Measurements from ENCODE around the gene TUBD1. TPM values are rescaled to one million over a fixed set of nuclear protein-coding genes. Genes with fewer than 3 reads are reported as not detected.
"Not testable (repeated sequence)": the region's sequence is repeated elsewhere in the genome, so short reads cannot be mapped to it uniquely, and the experiment has no call there.

The TUBD1 gene
- 8.2 and 9.3 TPM in 2 replicates for total RNA-seq

GRCh38 chr17:59892924-59893675 is at the start of gene TUBD1, which contains the start of gene RPS6KB1:
TUBD1 (minus strand) TSS chr17:59892943; CDS start chr17:59891002, 1,941 bp downstream.
RPS6KB1 (plus strand) TSS chr17:59893121; CDS start chr17:59893185, 64 bp downstream.
- Mint-ChIP-seq H3K27me3 (ENCODE audit: low read depth) (no peaks in the 10 kb centered on the region), H3K27ac (peak within 1 kb of the TSS; percentile 97), H3K36me3 (ENCODE audit: low read depth) (peaks cover 38% of the 10 kb centered on the region), H3K9me3 (no peaks in the 10 kb centered on the region), H3K4me3 (ENCODE audit: low read depth) (peak within 1 kb of the TSS; percentile 97), H3K4me1 (ENCODE audit: low read depth) (peaks cover 29% of the 10 kb centered on the region)
- intact Hi-C loops (cut with micrococcal nuclease) = loop anchor here (2.0 to 5.0 kb wide), 5 partner anchors 66 to 634 kb away; partner anchors contain the start of genes APPBP2, CLTC, RNFT1 and USP32
- DNase-seq (ENCODE audit: low spot score) = peak; percentile 98

DNA sequence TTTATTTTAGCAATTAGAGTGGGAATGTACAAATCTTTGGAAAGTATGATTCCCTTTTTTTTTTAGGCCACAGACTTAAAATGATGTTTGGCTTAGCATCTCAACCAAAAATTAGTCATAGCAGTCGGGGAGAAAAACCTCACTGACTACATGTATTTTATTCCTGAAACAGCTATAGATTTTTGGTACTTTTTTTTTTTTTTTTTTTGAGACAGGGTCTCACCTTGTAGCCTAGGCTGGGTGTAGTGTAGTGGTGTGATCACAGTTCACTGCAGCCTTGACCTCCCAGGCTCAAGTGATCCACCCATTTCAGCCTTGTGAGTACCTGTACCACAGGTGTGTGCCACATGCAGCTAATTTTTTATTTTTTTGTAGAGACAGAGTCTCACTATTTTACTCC is 48.4 kb upstream of the TUBD1 start:
- peak overlapping the region; percentile 86 for H3K27ac Mint-ChIP-seq
- H3K27me3 Mint-ChIP-seq (ENCODE audit: low read depth) = no peaks in the 10 kb centered on the region
- H3K9me3 Mint-ChIP-seq = no peaks in the 10 kb centered on the region
- H3K36me3 Mint-ChIP-seq (ENCODE audit: low read depth) = peaks cover 69% of the 10 kb centered on the region
- intact Hi-C loops (cut with micrococcal nuclease) = loop anchor here (5.0 kb wide), 1 partner anchor 189 kb away; no protein-coding TSS in a partner anchor
- DNase-seq (ENCODE audit: low spot score) = no peak
- H3K4me3 Mint-ChIP-seq (ENCODE audit: low read depth) = no peak overlapping the region
- H3K4me1 Mint-ChIP-seq (ENCODE audit: low read depth) = peaks cover 18% of the 10 kb centered on the region

DNA sequence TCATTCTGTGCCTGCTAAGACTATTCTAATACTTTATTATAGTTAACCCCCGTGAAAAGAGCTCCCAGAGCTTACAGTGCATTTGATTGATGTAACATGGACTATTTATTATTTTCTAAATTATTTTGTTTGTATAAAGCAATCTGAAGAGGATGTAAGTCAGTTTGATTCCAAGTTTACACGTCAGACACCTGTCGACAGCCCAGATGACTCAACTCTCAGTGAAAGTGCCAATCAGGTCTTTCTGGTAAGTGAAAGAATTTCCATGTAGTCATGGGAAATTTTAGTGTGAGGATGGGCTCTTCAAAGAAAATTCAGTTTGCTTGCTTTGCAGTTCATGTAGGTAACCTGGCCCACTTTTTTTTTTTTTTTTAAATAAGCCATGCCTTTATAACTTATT is 48.0 kb upstream of the TUBD1 start:
- peaks cover 69% of the 10 kb centered on the region for H3K36me3 Mint-ChIP-seq (ENCODE audit: low read depth)
- not testable (repeated sequence) for DNase-seq (ENCODE audit: low spot score); H3K27me3 Mint-ChIP-seq (ENCODE audit: low read depth); H3K4me3 Mint-ChIP-seq (ENCODE audit: low read depth); H3K9me3 Mint-ChIP-seq
- intact Hi-C loops (cut with micrococcal nuclease) = loop anchor here (5.0 kb wide), 1 partner anchor 188 kb away; no protein-coding TSS in a partner anchor
- H3K4me1 Mint-ChIP-seq (ENCODE audit: low read depth) = peaks cover 15% of the 10 kb centered on the region
- H3K27ac Mint-ChIP-seq = peak overlapping the region; percentile 86

DNA sequence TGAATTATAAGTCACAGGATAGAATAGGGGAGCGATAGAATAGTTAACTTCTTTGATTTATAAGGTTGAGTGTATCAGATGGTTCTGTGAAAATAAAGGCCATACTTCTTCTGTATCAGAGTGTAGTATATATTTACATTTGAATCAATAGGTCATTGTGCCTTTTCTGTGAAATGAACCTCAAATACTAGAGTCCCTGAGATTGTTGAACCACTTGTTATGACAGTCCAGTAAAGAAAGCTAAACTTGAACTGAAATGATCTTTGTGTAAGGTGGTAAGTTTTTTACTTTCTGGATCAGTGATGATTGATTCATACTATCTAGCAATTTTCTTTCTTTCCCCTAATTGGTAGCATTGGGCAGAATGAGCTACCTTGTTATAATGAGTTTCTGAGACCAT is 40.6 kb upstream of the TUBD1 start:
- H3K9me3 Mint-ChIP-seq; intact Hi-C loops (cut with micrococcal nuclease); H3K4me1 Mint-ChIP-seq (ENCODE audit: low read depth); H3K4me3 Mint-ChIP-seq (ENCODE audit: low read depth); H3K27me3 Mint-ChIP-seq (ENCODE audit: low read depth); DNase-seq (ENCODE audit: low spot score); H3K27ac Mint-ChIP-seq: not testable (repeated sequence)
- peaks cover 82% of the 10 kb centered on the region for H3K36me3 Mint-ChIP-seq (ENCODE audit: low read depth)

- H3K9me3 Mint-ChIP-seq; H3K4me1 Mint-ChIP-seq (ENCODE audit: low read depth); H3K4me3 Mint-ChIP-seq (ENCODE audit: low read depth); DNase-seq (ENCODE audit: low spot score); H3K27me3 Mint-ChIP-seq (ENCODE audit: low read depth); intact Hi-C loops (cut with micrococcal nuclease); H3K27ac Mint-ChIP-seq: not testable (repeated sequence)
- peaks cover 73% of the 10 kb centered on the region for H3K36me3 Mint-ChIP-seq (ENCODE audit: low read depth)
Observed at GRCh38 chr17:59930768-59931167, 38.0 kb upstream of the TUBD1 start.

- intact Hi-C loops (cut with micrococcal nuclease); H3K27ac Mint-ChIP-seq; H3K9me3 Mint-ChIP-seq; H3K27me3 Mint-ChIP-seq (ENCODE audit: low read depth); H3K4me3 Mint-ChIP-seq (ENCODE audit: low read depth); H3K4me1 Mint-ChIP-seq (ENCODE audit: low read depth); DNase-seq (ENCODE audit: low spot score): not testable (repeated sequence)
- peaks cover 75% of the 10 kb centered on the region for H3K36me3 Mint-ChIP-seq (ENCODE audit: low read depth)
Observed at GRCh38 chr17:59930121-59930520, 37.4 kb upstream of the TUBD1 start.

- H3K27me3 Mint-ChIP-seq (ENCODE audit: low read depth); H3K9me3 Mint-ChIP-seq; H3K27ac Mint-ChIP-seq; H3K4me3 Mint-ChIP-seq (ENCODE audit: low read depth); H3K4me1 Mint-ChIP-seq (ENCODE audit: low read depth); intact Hi-C loops (cut with micrococcal nuclease); DNase-seq (ENCODE audit: low spot score): not testable (repeated sequence)
- peaks cover 59% of the 10 kb centered on the region for H3K36me3 Mint-ChIP-seq (ENCODE audit: low read depth)
Observed at GRCh38 chr17:59920637-59921036, 27.9 kb upstream of the TUBD1 start.

DNA sequence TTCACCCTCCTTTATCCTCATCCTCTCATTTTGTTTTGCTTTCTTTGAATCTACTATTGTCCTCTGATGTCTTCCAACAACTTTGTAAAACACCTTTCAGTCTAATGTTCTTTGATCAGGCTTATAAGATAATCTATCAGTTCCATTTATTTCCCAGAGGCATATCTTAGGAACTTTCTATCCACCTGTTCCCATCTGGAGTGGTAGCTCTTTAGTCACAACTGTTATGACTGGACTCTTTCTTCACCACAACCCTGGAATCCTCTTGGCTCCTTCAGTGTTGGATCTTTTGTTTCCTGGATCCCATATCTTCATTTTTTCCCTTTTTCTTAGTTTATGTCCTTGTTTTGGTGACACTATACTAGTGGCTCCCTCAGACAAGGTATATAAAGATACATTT is 23.7 kb upstream of the TUBD1 start:
- no peaks in the 10 kb centered on the region for H3K4me1 Mint-ChIP-seq (ENCODE audit: low read depth)
- DNase-seq (ENCODE audit: low spot score) = no peak
- no peak overlapping the region for H3K4me3 Mint-ChIP-seq (ENCODE audit: low read depth)
- intact Hi-C loops (cut with micrococcal nuclease) = no loop called here
- peaks cover 59% of the 10 kb centered on the region for H3K36me3 Mint-ChIP-seq (ENCODE audit: low read depth)
- no peaks in the 10 kb centered on the region for H3K27me3 Mint-ChIP-seq (ENCODE audit: low read depth)
- H3K9me3 Mint-ChIP-seq = no peaks in the 10 kb centered on the region
- H3K27ac Mint-ChIP-seq = no peak overlapping the region

- intact Hi-C loops (cut with micrococcal nuclease) = loop anchor here (5.0 kb wide), 1 partner anchor 123 kb away; no protein-coding TSS in a partner anchor
- no peak overlapping the region for H3K27ac Mint-ChIP-seq
- H3K36me3 Mint-ChIP-seq (ENCODE audit: low read depth) = peaks cover 55% of the 10 kb centered on the region
- H3K4me1 Mint-ChIP-seq (ENCODE audit: low read depth) = no peaks in the 10 kb centered on the region
- H3K4me3 Mint-ChIP-seq (ENCODE audit: low read depth) = no peak overlapping the region
- DNase-seq (ENCODE audit: low spot score) = no peak
- no peaks in the 10 kb centered on the region for H3K27me3 Mint-ChIP-seq (ENCODE audit: low read depth)
- no peaks in the 10 kb centered on the region for H3K9me3 Mint-ChIP-seq
Observed at GRCh38 chr17:59914274-59914854, 21.6 kb upstream of the TUBD1 start.

- intact Hi-C loops (cut with micrococcal nuclease) = no loop called here
- Mint-ChIP-seq H3K36me3 (ENCODE audit: low read depth) (peaks cover 34% of the 10 kb centered on the region), H3K27me3 (ENCODE audit: low read depth) (no peaks in the 10 kb centered on the region), H3K4me1 (ENCODE audit: low read depth) (peaks cover 5% of the 10 kb centered on the region), H3K9me3 (no peaks in the 10 kb centered on the region), H3K27ac (no peak overlapping the region), H3K4me3 (ENCODE audit: low read depth) (no peak overlapping the region)
- no peak for DNase-seq (ENCODE audit: low spot score)
Observed at GRCh38 chr17:59907467-59907866, 14.7 kb upstream of the TUBD1 start.

DNA sequence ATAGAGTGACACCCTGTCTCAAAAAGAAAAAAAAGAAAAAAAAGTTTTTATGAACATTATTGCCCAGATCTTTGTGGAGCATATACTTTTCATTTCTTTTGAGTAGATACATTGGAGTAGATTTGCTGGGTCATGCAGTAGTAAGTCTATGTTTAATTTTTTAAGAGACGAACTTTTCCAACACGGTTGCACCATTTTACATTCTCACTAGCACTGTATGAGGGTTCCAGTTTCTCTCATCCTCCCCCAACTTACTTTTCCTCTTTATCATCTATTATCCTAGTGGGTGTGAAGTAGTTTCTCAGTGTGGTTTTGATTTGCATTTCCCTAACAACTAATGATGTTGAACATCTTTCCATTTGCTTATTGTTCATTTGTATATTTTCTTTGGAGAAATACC is 10.7 kb upstream of the TUBD1 start:
- intact Hi-C loops (cut with micrococcal nuclease) = no loop called here
- H3K36me3 Mint-ChIP-seq (ENCODE audit: low read depth) = peaks cover 34% of the 10 kb centered on the region
- H3K27me3 Mint-ChIP-seq (ENCODE audit: low read depth) = no peaks in the 10 kb centered on the region
- H3K9me3 Mint-ChIP-seq = no peaks in the 10 kb centered on the region
- H3K4me3 Mint-ChIP-seq (ENCODE audit: low read depth) = no peak overlapping the region
- peaks cover 6% of the 10 kb centered on the region for H3K4me1 Mint-ChIP-seq (ENCODE audit: low read depth)
- DNase-seq (ENCODE audit: low spot score) = no peak
- H3K27ac Mint-ChIP-seq = peak overlapping the region; percentile 50

DNA sequence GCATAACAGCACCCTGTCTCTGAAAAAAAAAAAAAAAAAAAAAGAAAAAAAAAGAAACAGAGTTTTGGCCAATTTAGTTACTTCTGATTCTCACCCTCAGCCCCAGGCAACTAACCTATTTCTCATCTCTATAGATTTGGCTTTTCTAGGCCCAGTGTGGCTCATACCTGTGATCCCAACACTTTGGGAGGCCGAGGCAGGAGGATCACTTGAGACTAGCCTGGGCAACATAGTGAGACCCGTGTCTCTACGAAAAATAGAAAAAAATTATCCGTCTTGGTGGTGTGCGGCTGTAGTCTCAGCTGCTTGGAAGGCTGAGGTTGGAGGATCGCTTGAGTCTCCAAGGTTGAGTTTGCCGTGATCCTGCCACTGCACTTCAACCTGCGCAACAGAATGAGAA is 8.9 kb upstream of the TUBD1 start:
- Mint-ChIP-seq H3K27ac (no peak overlapping the region), H3K4me1 (ENCODE audit: low read depth) (peaks cover 11% of the 10 kb centered on the region), H3K4me3 (ENCODE audit: low read depth) (no peak overlapping the region), H3K9me3 (no peaks in the 10 kb centered on the region), H3K36me3 (ENCODE audit: low read depth) (peaks cover 31% of the 10 kb centered on the region), H3K27me3 (ENCODE audit: low read depth) (no peaks in the 10 kb centered on the region)
- no peak for DNase-seq (ENCODE audit: low spot score)
- intact Hi-C loops (cut with micrococcal nuclease) = no loop called here

GRCh38 chr17:59899099-59899498 is 6.4 kb upstream of the TUBD1 start:
- Mint-ChIP-seq H3K4me1 (ENCODE audit: low read depth) (peaks cover 22% of the 10 kb centered on the region), H3K27ac (no peak overlapping the region), H3K4me3 (ENCODE audit: low read depth) (no peak overlapping the region), H3K36me3 (ENCODE audit: low read depth) (peaks cover 34% of the 10 kb centered on the region), H3K27me3 (ENCODE audit: low read depth) (no peaks in the 10 kb centered on the region), H3K9me3 (no peaks in the 10 kb centered on the region)
- intact Hi-C loops (cut with micrococcal nuclease) = no loop called here
- no peak for DNase-seq (ENCODE audit: low spot score)

Data from activated T-helper 2 cell treated with anti-CD3 and anti-CD28 coated beads, Interferon-gamma antibody, Interleukin-2, Interleukin-4, amounts not matched to agents 10 μg/mL and 5 μg/mL and 100 μg/mL, durations not matched to agents 14 hours and 24 hours and 36 hours (primary cell).